Common myeloid progenitor, CD34-positive (primary cell): ENCODE measurements around the gene SNTA1.
"Not testable (repeated sequence)": the region's sequence is repeated elsewhere in the genome, so short reads cannot be mapped to it uniquely, and the experiment has no call there.

Source experiments
- CTCF ChIA-PET: fragments of 350-600 bp; sonication (Branson Sonifier 250); formaldehyde crosslinking; loops from one replicate; lab custom pipeline; 2021; ENCODE audit warnings: antibody characterized with exemption; lab: Charles Lee
- POLR2A ChIA-PET: fragments of 350-600 bp; sonication (Branson Sonifier 250); formaldehyde crosslinking; loops from one replicate; lab custom pipeline; 2021; ENCODE audit warnings: antibody characterized with exemption; lab: Charles Lee
- DNase-seq, 3 donors: peaks; one replicate each; pipeline versions ENCODE4 v3.0.0 to v3.0.0-alpha.2; 2013
- H3K27ac ChIP-seq, 2 experiments: 1 replicate in 1 of 2; 2 replicates in 1 of 2; pipeline ENCODE4 v1.7.0; 2013; ENCODE audit warnings: inconsistent platforms in 2 of 2, low read length in 2 of 2, mild to moderate bottlenecking in 2 of 2, low read depth in 1 of 2, moderate library complexity in 1 of 2; ENCODE audit not compliant: severe bottlenecking in 2 of 2, insufficient read depth in 1 of 2, poor library complexity in 1 of 2
- H3K27me3 ChIP-seq, 5 experiments: replicated peaks in 2 of 5; 1 replicate in 3 of 5; 2 replicates in 2 of 5; pipeline versions ENCODE4 v1.6.1 to v1.7.0; 2013; ENCODE audit warnings: low read length in 4 of 5, mild to moderate bottlenecking in 2 of 5, moderate library complexity in 2 of 5, inconsistent platforms in 1 of 5; ENCODE audit not compliant: insufficient read depth in 5 of 5, control insufficient read depth in 4 of 5
- H3K36me3 ChIP-seq, 4 experiments: 1 replicate in 2 of 4; 2 replicates in 2 of 4; pipeline versions ENCODE4 v1.6.1 to v1.7.0; 2013; ENCODE audit warnings: low read length in 3 of 4, control low read depth in 1 of 4, mild to moderate bottlenecking in 1 of 4; ENCODE audit not compliant: control insufficient read depth in 4 of 4, insufficient read depth in 4 of 4
- H3K4me1 ChIP-seq, 4 experiments: 1 replicate in 3 of 4; 2 replicates in 1 of 4; pipeline versions ENCODE4 v1.6.1 to v1.7.1; 2013; ENCODE audit warnings: low read length in 3 of 4, mild to moderate bottlenecking in 3 of 4, control low read depth in 1 of 4, inconsistent platforms in 1 of 4, moderate library complexity in 1 of 4; ENCODE audit not compliant: control insufficient read depth in 4 of 4, insufficient read depth in 4 of 4; ENCODE audit errors: control extremely low read depth in 1 of 4
- H3K4me3 ChIP-seq, 7 experiments: 1 replicate in 4 of 7; 2 replicates in 3 of 7; pipeline versions ENCODE4 v1.5.1 to v1.7.0; 2013; ENCODE audit warnings: mild to moderate bottlenecking in 7 of 7, low read length in 6 of 7, moderate library complexity in 6 of 7, inconsistent platforms in 2 of 7, low read depth in 2 of 7, control low read depth in 1 of 7; ENCODE audit not compliant: insufficient read depth in 4 of 7, control insufficient read depth in 1 of 7; ENCODE audit errors: extremely low read depth in 1 of 7
- H3K9me3 ChIP-seq, 5 experiments: 1 replicate in 4 of 5; 2 replicates in 1 of 5; pipeline versions ENCODE4 v1.6.1 to v1.7.1; 2013; ENCODE audit warnings: low read length in 4 of 5, mild to moderate bottlenecking in 2 of 5, inconsistent platforms in 1 of 5, low read depth in 1 of 5, moderate library complexity in 1 of 5; ENCODE audit not compliant: control insufficient read depth in 4 of 5, insufficient read depth in 2 of 5; ENCODE audit errors: control extremely low read depth in 1 of 5
- WGBS: methylation state at CpG from one replicate; pipeline ENCODE4 v1.1.5; 2013; ENCODE audit not compliant: insufficient coverage; 5-methylcytosine and 5-hydroxymethylcytosine counted together

The SNTA1 gene

DNA sequence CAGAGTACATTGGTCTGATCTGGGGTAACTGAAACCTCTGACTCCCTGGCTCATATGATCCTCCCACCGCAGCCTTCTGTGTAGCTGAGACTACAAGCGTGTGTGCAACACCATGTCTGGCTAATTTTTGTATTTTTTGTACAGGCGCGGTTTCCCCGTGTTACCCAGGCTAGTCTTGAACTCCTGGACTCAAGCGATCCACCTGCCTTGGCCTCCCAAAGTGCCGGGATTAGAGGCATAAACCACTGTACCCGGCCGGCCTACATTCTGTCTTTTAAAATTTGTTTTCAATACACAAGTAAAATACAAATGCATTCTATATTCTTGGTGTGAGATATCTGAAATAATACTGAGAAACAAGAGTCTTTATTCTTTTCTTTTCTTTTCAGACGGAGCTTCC is 44.6 kb upstream of the SNTA1 start:
- no peak for DNase-seq
- CTCF ChIA-PET = no interaction called here
- Histone ChIP-seq H3K27ac (no peak overlapping the region), H3K36me3 (peaks cover 0 to 2% (median 0%) of the 10 kb centered on the region in 4 experiments), H3K9me3 (no peaks in the 10 kb centered on the region), H3K4me1 (peaks cover 0 to 17% (median 16%) of the 10 kb centered on the region in 4 experiments), H3K27me3 (no peaks in the 10 kb centered on the region), H3K4me3 (no peak overlapping the region)
- WGBS = 100% methylated on average over 6 of the region's 10 CpGs
- POLR2A ChIA-PET = interaction anchor here (0.6 kb wide), 1 partner anchor 108 kb away, joined by 3 read pairs; no protein-coding TSS in a partner anchor

DNA sequence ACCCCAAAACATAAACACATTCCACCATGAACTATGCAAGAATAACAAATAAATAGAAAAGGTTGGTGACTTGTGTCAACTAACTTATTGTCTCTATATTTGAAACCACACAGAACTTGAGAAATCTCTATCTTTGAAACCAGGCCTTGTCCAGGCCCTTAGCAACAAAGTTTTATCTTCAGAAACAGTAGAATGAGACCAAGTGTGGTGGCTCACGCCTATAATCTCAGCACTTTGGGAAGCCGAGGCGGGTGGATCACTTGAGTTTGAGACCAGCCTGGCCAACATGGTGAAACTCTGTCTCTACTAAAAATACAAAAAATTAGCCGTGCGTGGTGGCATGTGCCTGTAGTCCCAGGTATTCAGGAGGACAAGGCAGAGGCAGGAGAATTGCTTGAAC is 39.6 kb upstream of the SNTA1 start:
- H3K4me3 ChIP-seq, H3K27me3 ChIP-seq, H3K9me3 ChIP-seq, H3K36me3 ChIP-seq, POLR2A ChIA-PET, H3K27ac ChIP-seq, H3K4me1 ChIP-seq, CTCF ChIA-PET: not testable (repeated sequence)
- DNase-seq = peak in 2 of 3 donors; percentile 15 to 27
- WGBS = 97% methylated on average over 5 of the region's 5 CpGs

DNA sequence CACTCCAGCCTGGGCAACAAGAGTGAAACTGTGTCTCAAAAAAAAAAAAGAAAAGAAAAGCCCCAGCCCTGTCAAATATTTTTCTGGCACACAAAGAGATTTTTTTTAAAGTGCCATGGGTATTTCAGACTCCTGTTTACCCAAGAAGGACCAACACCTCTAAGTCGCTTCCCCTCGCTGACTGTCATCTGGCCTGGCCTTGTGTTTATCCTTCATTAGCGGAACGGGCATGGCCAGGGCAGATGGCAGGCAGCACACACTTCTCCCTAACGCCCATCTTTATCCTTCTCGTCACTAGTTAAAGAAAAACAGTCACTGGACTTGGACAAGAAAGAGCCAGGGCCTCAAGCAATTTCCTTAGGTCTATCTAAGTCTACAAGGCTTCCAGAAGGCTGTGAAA is 39.0 kb upstream of the SNTA1 start:
- Histone ChIP-seq H3K27me3 (no peaks in the 10 kb centered on the region), H3K4me1 (no peaks in the 10 kb centered on the region), H3K36me3 (no peaks in the 10 kb centered on the region), H3K27ac (no peak overlapping the region), H3K4me3 (no peak overlapping the region), H3K9me3 (no peaks in the 10 kb centered on the region)
- POLR2A ChIA-PET = no interaction called here
- DNase-seq = peak in 1 of 3 donors; percentile 27
- WGBS = 96% methylated on average over 6 of the region's 6 CpGs
- CTCF ChIA-PET = no interaction called here

DNA sequence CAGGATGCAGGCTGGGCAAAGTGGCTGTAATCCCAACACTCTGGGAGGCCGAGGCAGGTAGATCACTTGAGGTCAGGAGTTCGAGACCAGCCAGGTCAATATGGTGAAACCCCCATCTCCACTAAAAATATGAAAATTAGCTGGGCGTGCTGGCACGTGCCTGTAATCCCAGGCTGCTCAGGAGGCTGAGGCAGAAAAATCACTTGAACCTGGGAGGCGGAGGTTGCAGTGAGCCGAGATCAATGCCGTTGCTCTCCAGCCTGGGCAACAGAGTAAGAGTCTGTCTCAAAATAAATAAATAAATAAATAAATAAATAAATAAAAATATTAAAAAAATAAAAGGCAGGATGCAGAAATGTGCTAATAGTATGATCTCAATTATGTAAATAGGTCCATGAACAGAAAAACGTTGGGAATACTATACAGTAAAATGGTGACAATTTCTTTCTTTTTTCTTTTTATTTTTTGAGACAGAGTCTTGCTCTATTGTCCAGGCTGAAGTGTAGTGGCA is 37.9 kb upstream of the SNTA1 start:
- no peaks in the 10 kb centered on the region for H3K9me3 ChIP-seq
- no peak overlapping the region for H3K4me3 ChIP-seq
- POLR2A ChIA-PET = no interaction called here
- H3K27ac ChIP-seq = no peak overlapping the region
- no peaks in the 10 kb centered on the region for H3K4me1 ChIP-seq
- no peak for DNase-seq
- CTCF ChIA-PET = no interaction called here
- 100% methylated on average over 2 of the region's 8 CpGs for WGBS
- no peaks in the 10 kb centered on the region for H3K27me3 ChIP-seq
- no peaks in the 10 kb centered on the region for H3K36me3 ChIP-seq

DNA sequence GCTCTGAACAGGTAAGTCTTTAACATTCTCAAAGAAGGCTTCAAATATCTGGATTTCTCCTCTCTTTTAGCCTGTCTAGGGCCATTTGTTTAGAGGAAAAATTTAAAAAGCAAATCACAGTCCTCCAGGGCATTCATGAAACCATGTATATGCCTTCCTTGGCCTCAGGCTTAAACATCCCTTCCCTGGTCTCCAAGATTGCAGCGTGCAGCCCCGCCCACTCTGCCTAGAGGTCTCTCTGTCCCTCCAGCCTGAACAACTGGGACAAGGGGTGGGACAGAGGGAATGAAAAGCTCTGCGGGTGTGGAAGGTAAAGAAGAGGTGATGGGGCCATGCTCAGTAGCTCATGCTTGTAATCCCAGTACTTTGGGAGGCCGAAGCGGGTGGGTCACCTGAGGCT is 36.5 kb upstream of the SNTA1 start:
- Histone ChIP-seq H3K36me3 (no peaks in the 10 kb centered on the region), H3K27me3 (no peaks in the 10 kb centered on the region), H3K4me3 (no peak overlapping the region), H3K4me1 (peaks cover 0 to 5% (median 2%) of the 10 kb centered on the region in 4 experiments), H3K27ac (no peak overlapping the region), H3K9me3 (no peaks in the 10 kb centered on the region)
- POLR2A ChIA-PET = no interaction called here
- CTCF ChIA-PET = interaction anchor here (0.8 kb wide), 1 partner anchor 45 kb away, joined by 3 read pairs; no protein-coding TSS in a partner anchor
- DNase-seq = no peak
- WGBS = 100% methylated on average over 2 of the region's 5 CpGs

DNA sequence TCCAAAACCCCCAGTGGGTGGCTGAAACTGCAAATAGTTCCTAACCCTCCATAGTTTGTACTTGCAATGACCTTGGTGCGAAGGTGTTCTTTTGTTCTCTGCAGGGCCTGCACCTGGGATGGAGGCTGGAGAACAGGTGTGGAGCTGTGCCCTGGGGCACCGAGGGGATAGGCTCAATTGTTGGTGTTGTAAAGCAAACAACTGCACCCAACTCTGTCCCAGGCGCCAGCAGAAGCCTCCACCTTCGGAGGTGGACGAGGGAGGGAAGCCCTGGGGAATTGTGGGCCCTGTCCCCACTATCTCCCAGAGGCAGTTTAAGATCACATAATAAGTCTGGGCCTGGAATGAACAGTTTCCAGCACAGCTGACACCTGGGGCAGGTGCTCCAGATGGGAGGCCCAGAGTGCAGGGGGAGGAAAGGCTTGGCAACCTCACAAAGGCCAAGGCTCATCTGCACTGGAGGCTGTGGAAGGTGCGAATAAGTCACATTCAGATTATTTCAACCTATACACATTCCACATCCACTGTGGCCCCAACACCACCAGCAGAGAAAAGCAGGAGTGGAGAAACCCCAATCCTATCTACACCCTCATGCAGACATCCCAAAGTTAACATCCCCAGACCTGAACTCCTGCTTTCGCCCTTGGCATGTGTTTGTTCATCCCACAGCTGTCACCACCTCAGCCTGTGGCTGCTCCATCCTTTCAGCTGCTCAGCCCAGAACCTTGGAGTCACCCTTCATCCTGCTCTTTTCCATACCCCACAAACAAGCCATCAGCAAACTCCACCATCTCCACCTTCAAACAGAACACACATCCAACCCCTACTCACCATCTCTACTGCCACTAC is 34.0 kb upstream of the SNTA1 start:
- Histone ChIP-seq H3K36me3 (no peaks in the 10 kb centered on the region), H3K4me1 (peaks cover 0 to 5% (median 2%) of the 10 kb centered on the region in 4 experiments), H3K27ac (no peak overlapping the region), H3K9me3 (no peaks in the 10 kb centered on the region), H3K27me3 (no peaks in the 10 kb centered on the region), H3K4me3 (no peak overlapping the region)
- ChIA-PET CTCF (interaction anchor here (1.5 kb wide), 1 partner anchor 20 kb away, joined by 3 read pairs; no protein-coding TSS in a partner anchor), POLR2A (no interaction called here)
- no peak for DNase-seq
- WGBS = 98% methylated on average over 6 of the region's 7 CpGs
